SK-N-SH treated with all-trans-retinoic acid at 6 μM for 48 hours (cell line): ENCODE data around the gene PRICKLE3.

Experiments
- ATAC-seq: fragments of 200-7000 bp; cut with Tn5 transposase; 3 replicates; pipeline ENCODE4 v1.9.1; 2020; ENCODE audit warnings: mild to moderate bottlenecking, moderate library complexity
- ARNTL ChIP-seq: fragments of 450-650 bp; formaldehyde crosslinking; IDR thresholded peaks from 2 replicates; pipeline ENCODE4 v1.5.0; 2020; ENCODE audit warnings: low read depth, mild to moderate bottlenecking, moderate library complexity, borderline replicate concordance
- BACH2 ChIP-seq: fragments of 250-450 bp; sonication (Bioruptor Pico); IDR thresholded peaks from 2 replicates; pipeline ENCODE4 v1.9.0; 2021; ENCODE audit warnings: mild to moderate bottlenecking, borderline replicate concordance
- CREB5 ChIP-seq: fragments of 250-450 bp; sonication (Bioruptor Pico); IDR thresholded peaks from 2 replicates; pipeline ENCODE4 v1.5.1; 2020; ENCODE audit warnings: low read depth, mild to moderate bottlenecking, moderate library complexity
- CSDC2 ChIP-seq: fragments of 250-450 bp; sonication (Bioruptor Pico); IDR thresholded peaks from 2 replicates; pipeline ENCODE4 v1.5.0; 2020; ENCODE audit warnings: mild to moderate bottlenecking, moderate library complexity
- CSRNP3 ChIP-seq: fragments of 250-450 bp; sonication (Bioruptor Pico); IDR thresholded peaks from 2 replicates; pipeline ENCODE4 v1.5.1; 2021; ENCODE audit warnings: mild to moderate bottlenecking, moderate library complexity
- ESRRG ChIP-seq: fragments of 250-450 bp; sonication (Bioruptor Pico); IDR thresholded peaks from 2 replicates; pipeline ENCODE4 v1.6.1; 2021; ENCODE audit warnings: mild to moderate bottlenecking
- GLIS3 ChIP-seq: fragments of 250-450 bp; sonication (Bioruptor Pico); IDR thresholded peaks from 2 replicates; pipeline ENCODE4 v1.5.0; 2020; ENCODE audit warnings: mild to moderate bottlenecking, moderate library complexity
- ISL1 ChIP-seq: fragments of 250-450 bp; sonication (Bioruptor Pico); IDR thresholded peaks from 2 replicates; pipeline ENCODE4 v2.1.2; 2022; ENCODE audit warnings: mild to moderate bottlenecking, moderate library complexity
- OSR1 ChIP-seq: fragments of 250-450 bp; sonication (Bioruptor Pico); IDR thresholded peaks from 2 replicates; pipeline ENCODE4 v1.8.0; 2022; ENCODE audit warnings: moderate library complexity, mild to moderate bottlenecking, inconsistent platforms
- PATZ1 ChIP-seq: fragments of 250-450 bp; sonication (Bioruptor Pico); IDR thresholded peaks from 2 replicates; pipeline ENCODE4 v1.8.0; 2020; ENCODE audit warnings: mild to moderate bottlenecking, moderate library complexity, borderline replicate concordance
- POU6F1 ChIP-seq: fragments of 250-450 bp; sonication (Bioruptor Pico); IDR thresholded peaks from 2 replicates; pipeline ENCODE4 v1.8.0; 2021; ENCODE audit warnings: low read depth, mild to moderate bottlenecking, moderate library complexity, borderline replicate concordance
- PPARA ChIP-seq: fragments of 250-450 bp; sonication (Bioruptor Pico); IDR thresholded peaks from 2 replicates; pipeline ENCODE4 v1.5.0; 2020; ENCODE audit warnings: mild to moderate bottlenecking, borderline replicate concordance
- RARB ChIP-seq: fragments of 250-450 bp; sonication (Bioruptor Pico); IDR thresholded peaks from 2 replicates; pipeline ENCODE4 v1.8.0; 2021; ENCODE audit warnings: mild to moderate bottlenecking, moderate library complexity
- SNAI2 ChIP-seq: fragments of 250-450 bp; sonication (Bioruptor Pico); IDR thresholded peaks from 2 replicates; pipeline ENCODE4 v1.5.0; 2020; ENCODE audit warnings: mild to moderate bottlenecking, moderate library complexity
- TOX ChIP-seq: fragments of 250-450 bp; sonication (Bioruptor Pico); IDR thresholded peaks from 2 replicates; pipeline ENCODE4 v1.8.0; 2021; ENCODE audit warnings: mild to moderate bottlenecking, moderate library complexity, borderline replicate concordance
- TSHZ2 ChIP-seq: fragments of 250-450 bp; sonication (Bioruptor Pico); IDR thresholded peaks from 2 replicates; pipeline ENCODE4 v1.5.0; 2020; ENCODE audit warnings: mild to moderate bottlenecking, moderate library complexity
- ZC3H10 ChIP-seq: fragments of 250-450 bp; sonication (Bioruptor Pico); IDR thresholded peaks from 2 replicates; pipeline ENCODE4 v1.5.1; 2021; ENCODE audit warnings: mild to moderate bottlenecking, moderate library complexity
- ZFP3 ChIP-seq: fragments of 250-450 bp; sonication (Bioruptor Pico); IDR thresholded peaks from 2 replicates; pipeline ENCODE4 v1.5.0; 2020; ENCODE audit warnings: mild to moderate bottlenecking, moderate library complexity
- ZFP30 ChIP-seq: fragments of 450-650 bp; formaldehyde crosslinking; IDR thresholded peaks from 2 replicates; pipeline ENCODE4 v1.5.0; 2022; ENCODE audit warnings: mild to moderate bottlenecking, moderate library complexity
- ZNF565 ChIP-seq: fragments of 450-650 bp; formaldehyde crosslinking; conservative IDR thresholded peaks from 2 replicates; pipeline ENCODE4 v1.5.0; 2020; ENCODE audit warnings: low read depth, mild to moderate bottlenecking, moderate library complexity
- ZNF8 ChIP-seq: fragments of 450-650 bp; formaldehyde crosslinking; IDR thresholded peaks from 2 replicates; pipeline ENCODE4 v1.5.0; 2020; ENCODE audit warnings: mild to moderate bottlenecking, moderate library complexity

PRICKLE3 gene

GRCh38 chrX:49206543-49206942 is 20.4 kb upstream of the PRICKLE3 start:
- no peak for TF ChIP-seq RARB (CRISPR knock-in tag)
- TF ChIP-seq, all 23 proteins: peak for 0
- no peak for ATAC-seq

GRCh38 chrX:49205443-49205842 is 19.3 kb upstream of the PRICKLE3 start:
- TF ChIP-seq BACH2 (CRISPR knock-in tag) = no peak
- no peak for TF ChIP-seq ZC3H10 (CRISPR knock-in tag)
- TF ChIP-seq RARB (CRISPR knock-in tag) = no peak
- no peak for TF ChIP-seq PATZ1 (CRISPR knock-in tag)
- TF ChIP-seq ZNF565 (CRISPR knock-in tag) = no peak
- TF ChIP-seq ESRRG (CRISPR knock-in tag) = no peak
- TF ChIP-seq ISL1 (CRISPR knock-in tag) = no peak
- no peak for TF ChIP-seq CSDC2 (CRISPR knock-in tag)
- TF ChIP-seq SNAI2 (CRISPR knock-in tag) = no peak
- no peak for TF ChIP-seq GLIS3
- TF ChIP-seq TSHZ2 (CRISPR knock-in tag) = no peak
- no peak for TF ChIP-seq TOX (CRISPR knock-in tag)
- no peak for TF ChIP-seq CSRNP3 (CRISPR knock-in tag)
- no peak for TF ChIP-seq PPARA (CRISPR knock-in tag)
- TF ChIP-seq ARNTL (CRISPR knock-in tag) = no peak
- TF ChIP-seq ZFP30 (CRISPR knock-in tag) = no peak
- no peak for TF ChIP-seq ZNF8 (CRISPR knock-in tag)
- TF ChIP-seq POU6F1 = no peak
- no peak for ATAC-seq

GRCh38 chrX:49204709-49205108 is 18.5 kb upstream of the PRICKLE3 start:
- no peak for ATAC-seq
- no peak for TF ChIP-seq ISL1 (CRISPR knock-in tag)
- no peak for TF ChIP-seq BACH2 (CRISPR knock-in tag)
- TF ChIP-seq ZNF565 (CRISPR knock-in tag) = no peak
- no peak for TF ChIP-seq CREB5 (CRISPR knock-in tag)
- TF ChIP-seq ARNTL (CRISPR knock-in tag) = no peak
- TF ChIP-seq GLIS3 = no peak
- TF ChIP-seq CSRNP3 (CRISPR knock-in tag) = no peak
- TF ChIP-seq CSDC2 (CRISPR knock-in tag) = no peak
- no peak for TF ChIP-seq ZC3H10 (CRISPR knock-in tag)
- no peak for TF ChIP-seq ZNF8 (CRISPR knock-in tag)
- TF ChIP-seq TSHZ2 (CRISPR knock-in tag) = no peak
- TF ChIP-seq ZFP30 (CRISPR knock-in tag) = no peak
- no peak for TF ChIP-seq ZFP3
- no peak for TF ChIP-seq PATZ1 (CRISPR knock-in tag)
- TF ChIP-seq TOX (CRISPR knock-in tag) = no peak
- no peak for TF ChIP-seq RARB (CRISPR knock-in tag)
- no peak for TF ChIP-seq OSR1 (CRISPR knock-in tag)
